ENCODE results near the gene FILIP1.

Gene FILIP1

DNA sequence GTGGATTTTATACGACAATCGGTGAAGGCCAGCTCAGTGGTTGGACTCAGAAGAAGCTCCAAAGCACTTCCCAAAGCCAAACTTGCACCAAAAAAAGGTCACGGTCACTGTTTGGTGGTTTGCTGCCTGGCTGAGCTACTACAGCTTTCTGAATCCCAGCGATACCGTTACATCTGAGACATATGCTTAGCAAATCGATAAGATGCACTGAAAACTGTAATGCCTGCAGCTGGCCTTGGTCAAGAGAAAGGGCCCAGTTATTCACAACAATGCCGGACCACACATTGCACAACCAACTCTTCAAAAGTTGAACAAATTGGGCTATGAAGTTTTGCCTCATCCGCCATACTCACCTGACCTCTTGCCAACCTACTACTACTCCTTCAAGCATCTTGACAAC, 70.2 kb downstream of the FILIP1 start:
- TF ChIP-seq, protein P1, sequence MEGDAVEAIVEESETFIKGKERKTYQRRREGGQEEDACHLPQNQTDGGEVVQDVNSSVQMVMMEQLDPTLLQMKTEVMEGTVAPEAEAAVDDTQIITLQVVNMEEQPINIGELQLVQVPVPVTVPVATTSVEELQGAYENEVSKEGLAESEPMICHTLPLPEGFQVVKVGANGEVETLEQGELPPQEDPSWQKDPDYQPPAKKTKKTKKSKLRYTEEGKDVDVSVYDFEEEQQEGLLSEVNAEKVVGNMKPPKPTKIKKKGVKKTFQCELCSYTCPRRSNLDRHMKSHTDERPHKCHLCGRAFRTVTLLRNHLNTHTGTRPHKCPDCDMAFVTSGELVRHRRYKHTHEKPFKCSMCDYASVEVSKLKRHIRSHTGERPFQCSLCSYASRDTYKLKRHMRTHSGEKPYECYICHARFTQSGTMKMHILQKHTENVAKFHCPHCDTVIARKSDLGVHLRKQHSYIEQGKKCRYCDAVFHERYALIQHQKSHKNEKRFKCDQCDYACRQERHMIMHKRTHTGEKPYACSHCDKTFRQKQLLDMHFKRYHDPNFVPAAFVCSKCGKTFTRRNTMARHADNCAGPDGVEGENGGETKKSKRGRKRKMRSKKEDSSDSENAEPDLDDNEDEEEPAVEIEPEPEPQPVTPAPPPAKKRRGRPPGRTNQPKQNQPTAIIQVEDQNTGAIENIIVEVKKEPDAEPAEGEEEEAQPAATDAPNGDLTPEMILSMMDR (IDR thresholded peaks at IDR 0.05): no peak

DNA sequence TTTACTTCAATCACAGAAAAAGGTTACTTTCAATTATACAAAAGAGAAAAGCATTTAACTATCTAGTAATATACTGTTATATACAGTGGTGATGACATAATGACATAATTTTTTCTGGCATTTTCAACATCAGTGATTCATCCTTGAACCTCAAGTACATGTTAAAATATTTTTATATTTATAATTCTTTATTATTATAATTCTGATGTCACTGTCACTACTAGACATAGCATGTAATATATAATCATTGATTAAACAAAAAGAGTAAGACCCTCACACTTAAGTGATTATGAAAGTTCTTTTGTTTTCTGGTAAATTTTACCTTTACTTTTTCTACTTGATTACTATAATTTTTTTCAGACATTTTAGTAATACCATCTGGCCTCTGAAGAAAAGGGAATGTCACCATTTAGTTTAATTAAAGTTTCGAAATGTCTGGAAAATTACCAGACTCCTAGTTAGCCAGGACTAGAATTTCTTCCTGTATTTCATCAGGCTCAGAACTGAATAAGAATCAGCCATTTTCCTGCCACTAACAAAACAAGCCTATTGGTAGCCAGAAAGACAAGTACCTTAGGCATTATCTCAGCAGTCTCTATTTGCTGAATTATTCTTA, 71.5 kb downstream of the FILIP1 start:
- TF ChIP-seq, protein P1 (IDR thresholded peaks at IDR 0.05): no peak

DNA sequence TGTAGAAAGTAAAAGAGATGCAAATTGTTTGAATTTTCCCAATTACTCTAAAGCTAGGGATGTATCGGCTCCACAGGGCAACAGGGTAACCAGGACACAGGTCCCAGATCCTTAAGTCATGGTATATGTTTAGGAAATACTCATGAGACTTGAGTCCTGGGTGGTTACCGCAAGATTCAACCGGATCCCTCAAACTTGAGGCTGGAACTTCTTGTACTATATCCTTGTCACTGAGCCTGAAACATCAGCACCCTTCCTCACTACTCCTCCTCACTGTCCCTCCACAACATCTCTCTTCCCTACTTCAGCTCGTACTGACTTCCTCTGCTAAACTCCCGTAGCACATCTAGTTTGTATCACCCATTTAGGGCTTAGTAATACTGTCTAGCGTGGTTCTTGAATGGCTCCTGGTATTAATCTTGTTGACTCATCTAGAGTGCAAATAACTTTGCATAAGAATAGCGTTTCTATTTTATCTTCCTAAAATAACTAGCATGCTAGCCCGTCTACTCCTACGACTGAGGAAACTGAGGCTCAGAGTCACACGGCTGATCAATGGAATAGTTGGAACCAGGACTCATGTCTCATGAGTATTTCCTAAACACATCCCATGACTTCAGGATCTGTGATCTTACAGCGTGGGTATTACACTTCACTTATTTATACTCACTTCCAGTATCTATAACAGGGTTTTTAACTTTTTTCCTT, 72.1 kb downstream of the FILIP1 start:
- TF ChIP-seq, protein P1 (IDR thresholded peaks at IDR 0.05): no peak

DNA sequence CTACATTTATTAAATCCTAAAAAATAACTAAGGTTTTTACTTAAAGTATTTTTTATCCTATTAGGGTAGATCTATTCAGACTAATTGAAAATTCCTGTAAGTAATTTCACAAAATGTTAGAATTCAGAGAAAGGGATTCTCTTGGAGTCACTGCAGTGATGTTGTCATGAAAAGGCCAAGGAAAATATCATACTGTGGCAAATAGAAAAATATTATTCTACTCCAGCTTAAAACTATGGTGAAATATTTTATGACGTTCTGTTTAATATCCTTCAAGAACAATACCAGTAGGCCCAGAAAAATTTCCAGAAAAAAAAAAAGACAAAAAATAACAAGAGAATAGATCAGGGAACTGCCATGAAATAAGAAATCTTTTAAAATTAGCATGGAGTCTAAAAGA, 73.6 kb downstream of the FILIP1 start:
- TF ChIP-seq, protein P1 (IDR thresholded peaks at IDR 0.05): no peak

DNA sequence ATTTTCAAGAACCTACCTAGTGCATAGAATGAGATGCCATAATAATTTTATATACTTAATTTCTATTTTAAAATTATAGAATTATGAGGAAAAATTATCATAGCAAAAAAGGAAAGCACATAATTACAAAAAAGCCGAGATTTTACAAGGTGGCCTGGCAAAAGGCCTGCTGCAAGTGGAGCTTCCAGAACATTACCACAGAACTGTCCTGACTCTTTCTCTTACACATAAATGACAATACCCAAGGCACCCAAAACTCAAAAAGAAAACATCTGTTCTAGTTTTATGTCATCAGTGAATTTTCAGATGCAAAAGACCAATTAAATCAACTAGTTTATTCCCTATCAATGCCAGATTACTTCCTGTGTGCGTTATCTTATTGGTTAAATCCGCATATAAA, 74.2 kb downstream of the FILIP1 start:
- TF ChIP-seq, protein P1 (IDR thresholded peaks at IDR 0.05): no peak

DNA sequence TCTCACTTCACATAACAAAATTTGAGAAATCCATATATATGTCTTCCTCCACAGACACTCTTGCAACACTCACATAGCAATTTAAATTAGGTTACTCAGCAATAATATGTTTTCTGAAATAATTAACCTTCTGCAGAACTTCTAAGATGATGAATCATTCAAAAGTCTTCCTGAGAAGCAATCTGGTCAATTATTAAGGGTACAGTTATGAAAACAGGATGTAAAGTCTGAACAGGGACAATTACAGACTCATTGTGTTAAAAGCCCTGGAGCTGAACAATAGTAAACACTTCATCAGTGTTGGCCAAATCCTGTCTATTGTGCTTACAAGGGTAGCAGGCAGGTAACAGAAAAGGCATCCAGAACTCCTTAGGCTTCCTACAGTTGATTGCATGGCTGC, 75.4 kb downstream of the FILIP1 start:
- TF ChIP-seq, protein P1 (IDR thresholded peaks at IDR 0.05): no peak

DNA sequence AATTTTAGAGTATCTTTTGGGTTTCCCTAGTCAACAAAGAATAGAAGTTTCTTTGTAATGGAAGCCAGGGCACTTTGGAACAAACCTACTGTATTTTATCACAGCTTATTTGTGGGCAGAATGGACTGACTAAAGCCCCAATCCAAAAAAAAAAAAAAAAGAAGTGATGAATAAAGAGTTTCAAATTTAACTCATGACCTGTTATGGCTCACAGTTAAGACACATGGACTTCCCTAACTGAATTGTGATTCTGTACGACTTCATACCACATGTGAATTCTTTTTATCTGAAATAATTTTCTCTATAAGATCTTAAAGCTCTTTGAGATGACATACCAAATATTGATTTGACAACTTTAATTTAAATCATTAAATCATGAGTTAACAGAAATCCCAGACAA, 77.2 kb downstream of the FILIP1 start:
- TF ChIP-seq, protein P1 (IDR thresholded peaks at IDR 0.05): no peak
